Breast epithelium (tissue), 4 donors: ENCODE data around the gene CLIC3. TPM values are rescaled to one million over a fixed set of nuclear protein-coding genes. Genes with fewer than 3 reads are reported as not detected.

Experiments used
- DNase-seq, 2 donors: peaks; one replicate each; pipeline ENCODE4 v3.0.0-alpha.2; 2019; ENCODE audit warnings: low spot score in 2 of 2
- H3K27ac ChIP-seq, 2 donors: fragments of 200-600 bp; sonication (generic) in 1 of 2; one replicate each; pipeline ENCODE4 v1.5.1; 2016 to 2019; ENCODE audit warnings: mild to moderate bottlenecking in 1 of 2
- H3K27me3 ChIP-seq, 2 donors: fragments of 200-600 bp; sonication (generic) in 1 of 2; one replicate each; pipeline versions ENCODE4 v1.5.1 to v1.6.0; 2017 to 2019; ENCODE audit warnings: control low read depth in 1 of 2, mild to moderate bottlenecking in 1 of 2
- H3K36me3 ChIP-seq: fragments of 200-600 bp; one replicate; pipeline ENCODE4 v1.5.1; 2019
- H3K4me1 ChIP-seq, 2 donors: fragments of 200-600 bp; sonication (generic); one replicate each; pipeline ENCODE4 v1.5.1; 2016 to 2019; ENCODE audit warnings: control low read depth in 1 of 2
- H3K4me3 ChIP-seq, 3 donors: fragments of 200-600 bp; sonication (generic); 1 replicate in 2 of 3; 2 replicates in 1 of 3; pipeline ENCODE4 v1.5.1; 2016 to 2019; ENCODE audit warnings: mild to moderate bottlenecking in 3 of 3, moderate library complexity in 2 of 3
- H3K9me3 ChIP-seq, 2 donors: fragments of 200-600 bp; sonication (generic) in 1 of 2; one replicate each; pipeline ENCODE4 v1.5.1; 2016 to 2019; ENCODE audit warnings: control low read depth in 1 of 2
- CTCF ChIP-seq, 3 donors: fragments of 450-650 bp; IDR thresholded peaks; one replicate each; pipeline ENCODE4 v1.5.1; 2016 to 2017; ENCODE audit warnings: antibody characterized with exemption in 3 of 3, mild to moderate bottlenecking in 3 of 3, moderate library complexity in 3 of 3
- POLR2A ChIP-seq: fragments of 450-650 bp; IDR thresholded peaks from one replicate; pipeline ENCODE4 v1.6.1; 2016; ENCODE audit warnings: antibody characterized with exemption, mild to moderate bottlenecking, moderate library complexity
- POLR2AphosphoS5 ChIP-seq, 3 donors: sonication (generic); formaldehyde crosslinking; IDR thresholded peaks; one replicate each; pipeline ENCODE4 v1.6.1; 2017; ENCODE audit warnings: antibody characterized with exemption in 3 of 3
- intact Hi-C: fragments of 100-400 bp; cut with DNase I; formaldehyde crosslinking; loops from one replicate; pipeline ENCODE4 v1.15.1; 2023; ENCODE audit warnings: low total_unique reads
- total RNA-seq, 3 donors: library from RNA; depleted of rRNA; stranded (reverse); fragments of >200 nt; gene quantifications; one replicate each; pipeline ENCODE4 v1.1.0, GENCODE V29; 2016

The CLIC3 gene
- total RNA-seq, 3 donors from 2014 or later, result 0.32 to 3.5 TPM; not detected in 1

GRCh38 chr9:136956604-136957003, 39.8 kb downstream of the CLIC3 start:
- no peaks in the 10 kb centered on the region for H3K36me3 ChIP-seq
- no peaks in the 10 kb centered on the region for H3K27me3 ChIP-seq
- intact Hi-C loops, result no loop called here
- no peak overlapping the region for H3K27ac ChIP-seq
- no peak for TF ChIP-seq POLR2AphosphoS5 (IDR thresholded peaks at IDR 0.05)
- TF ChIP-seq POLR2A, result no peak
- no peak for TF ChIP-seq CTCF (IDR thresholded peaks at IDR 0.05)
- no peak overlapping the region for H3K4me3 ChIP-seq
- no peaks in the 10 kb centered on the region for H3K9me3 ChIP-seq
- no peaks in the 10 kb centered on the region for H3K4me1 ChIP-seq
- DNase-seq, result no peak

- Histone ChIP-seq H3K27ac (no peak overlapping the region), H3K4me3 (no peak overlapping the region), H3K36me3 (no peaks in the 10 kb centered on the region), H3K9me3 (no peaks in the 10 kb centered on the region), H3K4me1 (no peaks in the 10 kb centered on the region), H3K27me3 (no peaks in the 10 kb centered on the region)
- intact Hi-C loops, result no loop called here
- no peak for DNase-seq
- no peak for TF ChIP-seq POLR2A
Observed at GRCh38 chr9:136955943-136956335, 40.4 kb downstream of the CLIC3 start.

- intact Hi-C loops, result no loop called here
- Histone ChIP-seq H3K27ac (no peak overlapping the region), H3K4me1 (no peaks in the 10 kb centered on the region), H3K36me3 (no peaks in the 10 kb centered on the region), H3K4me3 (no peak overlapping the region), H3K27me3 (no peaks in the 10 kb centered on the region), H3K9me3 (no peaks in the 10 kb centered on the region)
- no peak for DNase-seq
- TF ChIP-seq POLR2A, result no peak
- TF ChIP-seq CTCF (IDR thresholded peaks at IDR 0.05), result no peak
- no peak for TF ChIP-seq POLR2AphosphoS5 (IDR thresholded peaks at IDR 0.05)
Observed at GRCh38 chr9:136955202-136955942, 41.0 kb downstream of the CLIC3 start.

- no peaks in the 10 kb centered on the region for H3K27me3 ChIP-seq
- intact Hi-C loops, result no loop called here
- no peaks in the 10 kb centered on the region for H3K9me3 ChIP-seq
- H3K36me3 ChIP-seq, result no peaks in the 10 kb centered on the region
- peaks cover 0 to 1% of the 10 kb centered on the region in 2 donors for H3K4me1 ChIP-seq
- H3K27ac ChIP-seq, result no peak overlapping the region
- H3K4me3 ChIP-seq, result no peak overlapping the region
- TF ChIP-seq POLR2A (no peak), POLR2AphosphoS5 (IDR thresholded peaks at IDR 0.05) (no peak), CTCF (IDR thresholded peaks at IDR 0.05) (no peak)
- DNase-seq, result no peak
Observed at GRCh38 chr9:136954270-136955083, 41.9 kb downstream of the CLIC3 start.

GRCh38 chr9:136953771-136954269, 42.5 kb downstream of the CLIC3 start:
- no peak for TF ChIP-seq CTCF (IDR thresholded peaks at IDR 0.05)
- no peak for TF ChIP-seq POLR2AphosphoS5 (IDR thresholded peaks at IDR 0.05)
- no peak for TF ChIP-seq POLR2A
- no peaks in the 10 kb centered on the region for H3K36me3 ChIP-seq
- H3K9me3 ChIP-seq, result no peaks in the 10 kb centered on the region
- intact Hi-C loops, result no loop called here
- H3K27me3 ChIP-seq, result no peaks in the 10 kb centered on the region
- H3K4me3 ChIP-seq, result no peak overlapping the region
- H3K27ac ChIP-seq, result no peak overlapping the region
- peaks cover 0 to 7% of the 10 kb centered on the region in 2 donors for H3K4me1 ChIP-seq
- no peak for DNase-seq
